ENCODE measurements around the gene TAOK2. TPM values are rescaled to one million over a fixed set of nuclear protein-coding genes. Genes with fewer than 3 reads are reported as not detected.

TAOK2 gene
- total RNA-seq, 1 donor from 2014 or later: 17.7 TPM

GRCh38 chr16:29988346-29989075 is 14.8 kb downstream of the TAOK2 start:
- no peak for ATAC-seq

DNA sequence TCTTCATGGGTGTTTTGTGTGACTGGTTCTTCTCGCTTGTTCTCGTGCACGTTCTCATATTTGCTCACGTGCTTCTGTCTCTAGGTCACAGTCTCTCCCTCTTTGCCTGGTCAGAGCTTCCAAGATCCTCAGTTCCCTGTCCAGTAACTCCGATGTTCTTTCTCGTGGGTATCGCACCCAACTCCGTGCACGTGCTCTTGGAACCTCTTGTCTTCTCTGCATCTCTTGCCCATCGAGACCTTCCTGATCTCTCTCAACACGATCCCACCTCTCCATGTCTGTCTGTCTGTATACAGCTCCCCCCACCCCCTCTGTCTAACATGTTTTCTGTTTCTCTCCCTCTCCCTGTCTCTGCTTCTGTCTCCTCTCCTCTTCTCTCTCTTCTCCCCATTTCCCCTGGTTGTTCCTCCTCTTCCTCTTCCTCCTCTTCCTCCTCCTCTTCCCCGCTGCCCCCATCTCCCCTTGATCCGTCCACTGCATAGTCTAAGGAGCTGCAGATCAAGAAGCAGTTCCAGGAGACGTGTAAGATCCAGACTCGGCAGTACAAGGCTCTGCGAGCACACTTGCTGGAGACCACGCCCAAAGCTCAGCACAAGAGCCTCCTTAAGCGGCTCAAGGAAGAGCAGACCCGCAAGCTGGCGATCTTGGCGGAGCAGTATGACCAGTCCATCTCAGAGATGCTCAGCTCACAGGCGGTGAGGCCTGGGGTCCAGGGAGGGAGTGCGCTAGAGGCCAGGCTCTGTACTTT is 15.6 kb downstream of the TAOK2 start:
- ATAC-seq: no peak

DNA sequence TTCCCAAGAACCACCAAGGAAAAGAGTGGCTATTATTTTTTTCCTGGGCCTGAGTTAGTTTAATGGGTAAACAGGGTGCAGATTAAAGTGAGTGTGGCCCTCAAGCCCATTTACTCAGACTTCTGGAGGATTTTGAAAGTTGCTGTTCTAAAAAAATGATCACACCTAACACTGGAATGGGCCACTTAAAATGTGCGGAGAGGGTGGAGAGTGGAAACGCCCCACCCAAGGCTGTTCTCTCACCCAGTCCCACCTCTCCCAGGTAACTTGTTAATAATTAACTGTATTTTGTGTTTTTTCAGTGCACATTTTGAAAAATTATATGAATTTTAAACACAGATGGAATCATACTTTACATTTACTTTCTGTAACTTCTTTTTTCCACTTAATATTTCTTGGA is 16.4 kb downstream of the TAOK2 start:
- ATAC-seq: no peak

DNA sequence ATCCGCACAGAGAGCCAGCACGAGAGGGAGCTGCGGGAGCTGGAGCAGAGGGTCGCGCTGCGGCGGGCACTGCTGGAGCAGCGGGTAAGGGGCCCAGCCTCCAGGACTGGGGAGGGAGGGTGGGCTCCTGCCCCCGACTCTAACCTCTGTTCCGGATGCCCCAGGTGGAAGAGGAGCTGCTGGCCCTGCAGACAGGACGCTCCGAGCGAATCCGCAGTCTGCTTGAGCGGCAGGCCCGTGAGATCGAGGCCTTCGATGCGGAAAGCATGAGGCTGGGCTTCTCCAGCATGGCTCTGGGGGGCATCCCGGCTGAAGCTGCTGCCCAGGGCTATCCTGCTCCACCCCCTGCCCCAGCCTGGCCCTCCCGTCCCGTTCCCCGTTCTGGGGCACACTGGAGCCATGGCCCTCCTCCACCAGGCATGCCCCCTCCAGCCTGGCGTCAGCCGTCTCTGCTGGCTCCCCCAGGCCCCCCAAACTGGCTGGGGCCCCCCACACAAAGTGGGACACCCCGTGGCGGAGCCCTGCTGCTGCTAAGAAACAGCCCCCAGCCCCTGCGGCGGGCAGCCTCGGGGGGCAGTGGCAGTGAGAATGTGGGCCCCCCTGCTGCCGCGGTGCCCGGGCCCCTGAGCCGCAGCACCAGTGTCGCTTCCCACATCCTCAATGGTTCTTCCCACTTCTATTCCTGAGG is 17.4 kb downstream of the TAOK2 start:
- no peak for ATAC-seq

- no peak for ATAC-seq
Observed at GRCh38 chr16:29991571-29991904, 17.9 kb downstream of the TAOK2 start.

GRCh38 chr16:29992344-29992967 is 18.8 kb downstream of the TAOK2 start:
- ATAC-seq: no peak

DNA sequence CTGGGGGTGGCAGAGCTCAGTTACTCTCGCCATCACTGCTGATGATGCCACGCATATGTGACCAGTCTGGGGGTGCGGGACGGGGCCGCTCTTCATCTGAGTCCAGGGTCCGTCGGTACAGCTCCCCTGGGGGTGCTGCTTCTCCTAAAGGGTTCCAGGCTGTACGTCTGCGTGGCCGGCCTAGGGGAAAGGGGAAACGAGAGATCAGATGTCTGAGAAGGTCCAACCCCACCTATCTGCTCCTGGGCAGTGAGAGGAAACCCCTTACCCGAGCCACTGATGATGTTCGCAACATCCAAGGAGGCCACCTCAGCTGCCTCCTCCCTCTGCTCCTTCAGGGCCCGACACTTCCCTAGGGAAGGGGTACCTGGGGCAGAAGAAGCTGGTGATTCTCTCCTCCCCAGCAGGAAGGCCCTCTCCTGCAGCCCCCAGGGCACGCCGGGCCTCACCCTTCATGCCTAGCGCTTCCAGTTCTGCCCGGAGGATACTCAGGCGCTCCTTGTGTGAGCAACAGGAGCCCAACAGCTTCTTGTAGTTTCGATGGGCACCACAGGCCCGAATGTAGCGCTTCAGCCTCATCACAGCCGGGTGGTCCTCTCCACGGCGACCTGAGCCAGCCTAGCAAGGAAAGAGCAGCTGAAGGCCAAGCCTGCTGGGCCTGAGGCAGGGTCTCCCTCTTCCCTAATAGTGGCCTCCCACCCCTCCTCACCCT is 19.7 kb downstream of the TAOK2 start:
- no peak for ATAC-seq

DNA sequence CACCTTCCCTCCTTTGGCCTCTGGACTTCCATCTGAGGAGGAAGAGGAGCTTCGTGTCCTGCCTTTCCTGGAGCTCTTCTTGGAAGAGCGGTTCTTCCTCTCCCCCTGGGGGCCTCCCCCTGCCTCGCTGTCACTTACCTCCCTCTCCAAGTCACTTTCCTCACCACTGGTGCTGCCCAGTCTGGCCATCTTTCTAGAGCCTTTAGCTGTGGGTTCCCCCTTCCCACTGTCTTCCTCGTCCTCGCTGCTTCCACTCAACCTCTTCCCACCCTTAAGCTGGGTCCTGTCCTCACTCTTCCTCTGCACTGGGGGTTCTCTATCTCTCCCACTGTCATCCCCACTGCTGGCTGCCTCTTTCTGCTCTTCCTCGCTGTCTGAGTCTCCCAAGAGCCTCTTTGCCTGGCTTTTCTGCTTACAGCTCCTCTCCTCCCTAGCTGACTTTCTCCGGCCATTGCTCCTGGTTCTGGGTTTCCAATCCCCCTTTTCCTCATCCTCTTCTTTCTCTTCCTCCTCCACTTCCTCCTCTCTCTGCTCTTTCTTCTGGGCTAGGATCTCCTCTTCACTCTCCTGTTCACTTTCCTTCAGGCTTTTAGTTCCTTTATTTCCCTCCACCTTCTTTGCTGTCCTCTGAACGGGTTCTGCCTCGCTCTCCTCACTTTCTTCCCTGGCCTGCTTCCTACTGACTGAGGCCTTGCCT is 20.4 kb downstream of the TAOK2 start:
- ATAC-seq: no peak

GRCh38 chr16:29994600-29995323 is 21.1 kb downstream of the TAOK2 start:
- peak; percentile 71 for ATAC-seq

DNA sequence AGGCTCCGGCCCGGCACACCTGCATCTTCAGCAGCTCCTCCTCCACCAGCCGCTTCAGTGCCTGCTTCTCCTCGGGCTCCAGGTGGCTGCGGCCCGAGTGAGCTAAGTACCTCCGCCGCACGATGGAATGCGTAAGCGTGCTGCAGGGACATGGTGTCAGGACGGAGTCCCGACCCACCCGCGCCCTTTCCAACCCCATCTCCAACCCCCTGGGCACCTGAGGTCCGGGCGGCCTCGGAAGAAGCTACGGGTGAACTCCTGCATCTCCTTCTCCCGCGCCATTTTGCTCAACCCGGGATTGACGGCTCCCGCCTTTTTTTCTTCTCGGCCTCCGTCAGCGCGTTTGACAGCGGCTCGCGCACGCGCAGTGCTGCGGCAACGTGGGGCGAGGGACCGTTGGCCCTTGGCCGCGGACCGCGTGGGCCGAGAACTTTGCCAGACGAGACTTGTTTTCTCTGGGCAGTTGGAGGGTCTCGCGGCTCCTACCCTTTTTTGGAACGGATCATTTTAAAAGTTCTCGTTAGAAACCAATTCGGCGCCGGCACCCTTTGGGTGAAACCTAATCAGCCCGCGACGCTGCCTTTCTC is 21.7 kb downstream of the TAOK2 start, which contains the start of gene HIRIP3:
Gene HIRIP3 (minus strand): TSS at position 294 of the 587 bp plus-strand sequence. CDS start 12 bp downstream, at position 282.
- peak; percentile 62 for ATAC-seq

DNA sequence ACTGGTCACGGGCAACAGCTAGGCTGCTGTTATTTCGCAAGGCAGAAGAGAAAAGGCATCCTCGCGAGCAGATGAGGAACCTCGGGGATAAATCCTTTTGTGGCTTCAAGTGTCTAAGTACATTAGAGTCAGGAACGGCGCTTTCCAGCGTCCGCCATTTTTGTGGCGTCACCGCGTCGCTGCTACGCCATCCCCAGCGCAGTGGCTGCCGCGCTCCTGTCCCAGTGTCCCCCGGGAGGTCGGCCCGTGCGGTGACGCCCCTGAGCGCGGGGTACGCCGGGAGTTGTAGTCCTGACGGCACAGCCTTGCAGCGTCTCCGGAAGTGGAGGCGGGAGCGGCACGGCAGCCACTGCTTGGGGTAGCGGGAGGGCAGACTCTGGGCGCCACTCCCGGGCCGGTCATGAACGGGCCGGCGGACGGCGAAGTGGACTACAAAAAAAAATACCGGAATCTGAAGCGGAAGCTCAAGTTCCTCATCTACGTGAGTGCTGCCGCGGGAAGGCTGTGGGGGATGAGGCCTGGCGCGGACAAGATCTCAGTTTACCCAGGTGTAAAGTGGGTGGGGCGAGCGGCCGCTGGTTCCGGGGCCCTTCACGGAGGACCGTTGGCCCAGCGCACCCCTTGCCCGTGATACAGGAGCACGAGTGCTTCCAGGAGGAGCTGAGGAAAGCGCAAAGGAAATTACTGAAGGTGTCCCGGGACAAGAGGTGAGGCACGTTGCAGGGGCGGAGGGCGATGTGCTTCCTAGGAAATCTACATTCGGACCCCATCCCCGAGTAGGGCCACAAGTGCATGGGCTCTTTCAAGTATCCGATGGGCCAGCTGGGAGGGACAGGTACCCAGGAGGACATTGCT is 22.5 kb downstream of the TAOK2 start, which contains the start of gene INO80E:
Gene INO80E (plus strand): TSS at position 331 of the 855 bp plus-strand sequence. CDS start 70 bp downstream, at position 401.
- peak; percentile 97 for ATAC-seq

DNA sequence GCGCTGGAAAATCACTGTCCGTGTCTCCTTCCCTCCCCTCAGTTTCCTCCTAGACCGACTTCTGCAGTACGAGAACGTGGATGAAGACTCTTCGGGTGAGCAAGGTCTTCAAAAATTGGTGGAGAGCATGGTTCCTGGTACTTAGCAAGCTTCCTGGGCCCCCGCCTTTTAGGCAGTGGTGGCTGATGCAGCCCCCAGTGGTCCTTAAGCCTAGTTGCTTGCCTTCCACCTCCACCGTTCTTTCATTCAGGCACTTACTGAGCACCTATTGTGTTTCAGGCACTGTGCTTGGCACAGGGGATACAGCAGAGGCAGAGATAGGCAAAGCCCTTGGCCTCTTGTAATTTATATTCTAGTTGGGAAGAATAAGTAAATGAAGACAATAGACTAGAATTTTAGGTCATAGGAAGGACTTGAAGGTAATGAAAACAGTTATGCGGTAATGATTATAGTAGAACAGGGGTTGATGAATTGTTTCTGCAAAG is 23.1 kb downstream of the TAOK2 start:
- no peak for ATAC-seq

DNA sequence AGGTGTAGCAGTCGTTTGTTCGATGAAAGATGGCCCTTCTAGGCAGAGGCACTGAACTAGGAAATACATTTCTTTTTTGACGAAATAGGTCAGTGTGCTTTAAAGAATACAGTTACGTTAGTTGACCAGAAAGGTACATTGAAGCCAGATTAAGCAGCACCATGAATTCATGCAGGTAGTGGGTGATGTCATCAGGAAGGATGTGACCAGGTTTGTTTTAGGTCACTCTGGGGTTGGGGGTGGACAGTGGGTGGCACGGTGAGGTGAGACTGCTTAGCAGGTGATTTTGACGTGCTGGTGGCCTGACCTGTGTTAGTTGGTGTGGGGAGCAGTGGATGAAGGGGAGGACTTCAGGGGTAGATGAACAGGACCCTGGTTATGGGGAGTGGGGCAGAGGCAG is 25.9 kb downstream of the TAOK2 start:
- ATAC-seq: no peak

- no peak for ATAC-seq
Observed at GRCh38 chr16:30000735-30001631, 27.3 kb downstream of the TAOK2 start.

DNA sequence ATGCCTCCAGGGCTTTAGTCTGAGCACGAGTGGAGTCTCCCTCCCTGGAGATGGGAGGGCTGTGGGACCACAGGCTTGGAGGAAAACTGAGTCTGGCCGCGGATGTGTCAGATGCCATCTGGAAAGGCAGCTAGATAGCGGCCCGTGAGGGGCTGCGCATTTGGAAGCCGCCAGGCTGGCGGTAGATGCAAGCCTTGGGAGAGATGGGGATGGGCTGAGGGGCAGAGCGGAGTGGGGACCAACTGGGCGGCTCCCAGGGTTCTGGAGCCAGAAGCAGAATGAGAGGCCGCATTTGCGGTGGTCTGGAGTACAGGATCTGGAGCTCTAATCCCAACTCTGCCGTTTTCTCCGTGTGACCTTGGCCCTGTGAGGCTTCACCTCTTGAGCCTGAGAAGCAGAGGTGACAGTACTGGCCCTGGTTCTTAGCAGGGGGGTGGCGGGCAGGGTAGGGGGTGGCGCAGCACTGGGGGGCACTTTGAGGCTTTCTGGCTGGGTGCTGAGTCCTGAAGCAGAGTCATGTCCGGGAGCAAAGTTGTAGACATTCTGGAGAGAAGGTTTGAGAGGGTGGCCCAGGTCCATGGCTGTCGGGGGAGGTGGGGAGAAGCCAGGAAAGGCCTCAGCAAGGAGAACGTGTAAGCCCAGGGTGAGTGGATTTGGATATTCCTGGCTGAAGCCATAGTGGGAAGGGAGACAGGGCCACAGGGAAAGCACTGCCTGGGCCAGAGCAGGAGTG is 29.1 kb downstream of the TAOK2 start:
- no peak for ATAC-seq

- no peak for ATAC-seq
Observed at GRCh38 chr16:30003670-30004423, 30.2 kb downstream of the TAOK2 start.

DNA sequence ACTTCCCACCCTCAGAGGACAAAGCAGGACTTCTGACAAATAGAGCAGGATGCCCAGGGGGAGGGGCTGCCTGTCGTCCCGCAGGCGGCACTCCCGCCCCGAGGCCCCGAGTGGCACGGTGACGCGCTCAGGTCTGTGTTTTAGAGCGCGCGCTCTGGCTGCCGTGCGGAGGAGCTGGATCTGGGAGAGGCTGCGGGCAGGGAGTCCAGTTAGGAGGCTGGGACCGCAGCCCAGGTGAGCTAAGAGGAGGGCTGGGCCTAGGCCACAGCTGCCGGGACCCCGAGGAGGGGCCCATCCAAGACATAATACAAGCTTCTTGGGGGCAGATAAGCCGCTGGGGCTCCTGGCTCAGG is 30.7 kb downstream of the TAOK2 start:
- no peak for ATAC-seq
